BJ (cell line): ENCODE results near the gene NOS1AP. TPM values are rescaled to one million over a fixed set of nuclear protein-coding genes. Genes with fewer than 3 reads are reported as not detected.

Experiments used
- CTCF ChIA-PET: fragments of 350-600 bp; formaldehyde crosslinking; extraction: SDS; loops from one replicate; lab custom pipeline; 2021; ENCODE audit warnings: antibody characterized with exemption, inconsistent platforms; lab: Yijun Ruan, JAX
- POLR2A ChIA-PET: fragments of 300-600 bp; sonication (Branson Sonifier 250); formaldehyde crosslinking; extraction: SDS; loops from one replicate; lab custom pipeline; 2021; ENCODE audit warnings: antibody characterized with exemption; lab: Charles Lee
- DNase-seq: peaks from one replicate; pipeline ENCODE4 v3.0.0-alpha.2; 2011; ENCODE audit warnings: low read depth
- H3K27me3 ChIP-seq: 2 replicates; pipeline ENCODE4 v1.6.0; 2011; ENCODE audit warnings: low read length; ENCODE audit not compliant: control insufficient read depth, insufficient read depth
- H3K36me3 ChIP-seq: 2 replicates; pipeline ENCODE4 v1.5.1; 2011; ENCODE audit warnings: low read length; ENCODE audit not compliant: control insufficient read depth, insufficient read depth
- H3K4me3 ChIP-seq: 2 replicates; pipeline ENCODE4 v1.5.1; 2011; ENCODE audit warnings: low read depth, mild to moderate bottlenecking, control low read depth, low read length
- CTCF ChIP-seq: IDR thresholded peaks from 2 replicates; pipeline ENCODE4 v1.5.1; 2011; ENCODE audit warnings: low read depth, mild to moderate bottlenecking, control low read depth, inconsistent platforms, low read length, moderate library complexity; ENCODE audit not compliant: insufficient read depth
- polyA plus RNA-seq: library from polyadenylated mRNA; depleted of rRNA; stranded (reverse); fragments of >200 nt; gene quantifications from 2 replicates; pipeline ENCODE4 v1.2.3, GENCODE V29; 2011

Gene NOS1AP
- polyA plus RNA-seq, 1 experiment = 0.50 TPM

GRCh38 chr1:162326559-162326958 is 257.1 kb downstream of the NOS1AP start:
- Histone ChIP-seq H3K36me3 (no peaks in the 10 kb centered on the region), H3K4me3 (no peak overlapping the region), H3K27me3 (peaks cover 5% of the 10 kb centered on the region)
- CTCF ChIA-PET = no interaction called here
- TF ChIP-seq CTCF = no peak
- no peak for DNase-seq
- POLR2A ChIA-PET = no interaction called here

GRCh38 chr1:162327144-162327787 is 257.8 kb downstream of the NOS1AP start:
- no peak overlapping the region for H3K4me3 ChIP-seq
- POLR2A ChIA-PET = no interaction called here
- DNase-seq = no peak
- H3K36me3 ChIP-seq = no peaks in the 10 kb centered on the region
- TF ChIP-seq CTCF = no peak
- CTCF ChIA-PET = interaction anchor here (0.9 to 1.6 kb wide), 3 partner anchors 12 to 271 kb away, joined by 3 to 4 read pairs (median 3); no protein-coding TSS in a partner anchor
- peaks cover 5% of the 10 kb centered on the region for H3K27me3 ChIP-seq

GRCh38 chr1:162327788-162328165 is 258.3 kb downstream of the NOS1AP start:
- no peak overlapping the region for H3K4me3 ChIP-seq
- no peak for DNase-seq
- peaks cover 5% of the 10 kb centered on the region for H3K27me3 ChIP-seq
- H3K36me3 ChIP-seq = no peaks in the 10 kb centered on the region
- ChIA-PET POLR2A (no interaction called here), CTCF (interaction anchor here (0.9 to 1.6 kb wide), 3 partner anchors 12 to 271 kb away, joined by 3 to 4 read pairs (median 3); no protein-coding TSS in a partner anchor)
- no peak for TF ChIP-seq CTCF

- TF ChIP-seq CTCF = no peak
- CTCF ChIA-PET = interaction anchor here (0.7 to 1.6 kb wide), 2 partner anchors 15 to 73 kb away, joined by 3 to 4 read pairs; no protein-coding TSS in a partner anchor
Measured at GRCh38 chr1:162328512-162328911, 259.0 kb downstream of the NOS1AP start.

GRCh38 chr1:162329826-162330225 is 260.3 kb downstream of the NOS1AP start:
- no peak overlapping the region for H3K4me3 ChIP-seq
- ChIA-PET POLR2A (no interaction called here), CTCF (interaction anchor here (0.9 to 1.0 kb wide), 2 partner anchors 11 to 18 kb away, joined by 3 to 4 read pairs; no protein-coding TSS in a partner anchor)
- peaks cover 6% of the 10 kb centered on the region for H3K27me3 ChIP-seq
- TF ChIP-seq CTCF = no peak
- no peak for DNase-seq
- H3K36me3 ChIP-seq = no peaks in the 10 kb centered on the region

More at GRCh38 chr1:162328512-162328911, 259.0 kb downstream of the NOS1AP start:
- Histone ChIP-seq H3K36me3 (no peaks in the 10 kb centered on the region), H3K27me3 (peaks cover 5% of the 10 kb centered on the region), H3K4me3 (no peak overlapping the region)
- POLR2A ChIA-PET = no interaction called here
- DNase-seq = no peak
